T-cell (primary cell): Measurements from ENCODE around the gene SERINC4. TPM values are rescaled to one million over a fixed set of nuclear protein-coding genes. Genes with fewer than 3 reads are reported as not detected.

ENCODE experiments used
- total RNA-seq, 35 experiments: library from RNA in 6 of 35; stranded (reverse) in 6 of 35; fragments of 120-200 nt in 1 of 35; gene quantifications; one replicate each; pipeline versions ENCODE4 v1.2.1 to v1.2.4 and lab custom pipeline; 2013 to 2026

The SERINC4 gene
- total RNA-seq, 5 donors from 2014 or later (not counting 1 experiment from before 2014, with no cell fraction given), result 0.20 to 0.32 (median 0.26) TPM; not detected in 2

Other genes starting within 250 kb of the SERINC4 start
- gene PPIP5K1, start 210.0 kb downstream of the SERINC4 start, total RNA-seq, result 10 to 100 TPM; 30.0 to 47.1 (median 39.1) TPM
- gene CKMT1B, start 206.2 kb downstream of the SERINC4 start, total RNA-seq, result not detected
- gene STRC, start 181.4 kb downstream of the SERINC4 start, total RNA-seq, result 1 to 10 TPM in 4 of 5 donors, under 1 TPM in 1; 0.85 to 3.8 (median 2.1) TPM
- 10 to 100 TPM in 2 of 5 donors, 1 to 10 TPM in 3; 6.6 to 10.5 (median 8.3) TPM for gene CATSPER2, start 151.4 kb downstream of the SERINC4 start, total RNA-seq
- under 1 TPM in 2 of 5 donors, not detected in 3; 0.16 to 0.28 TPM for gene CKMT1A, start 106.4 kb downstream of the SERINC4 start, total RNA-seq
- gene PDIA3, start 53.8 kb downstream of the SERINC4 start, total RNA-seq, result 100 to 1,000 TPM; 151 to 231 (median 190) TPM
- 1 to 10 TPM in 4 of 5 donors, under 1 TPM in 1; 0.80 to 6.5 (median 2.2) TPM for gene ELL3, start 23.3 kb downstream of the SERINC4 start, total RNA-seq
- gene SERF2, start 7.9 kb downstream of the SERINC4 start, total RNA-seq, result 100 to 1,000 TPM; 397 to 586 (median 532) TPM
- gene HYPK, start 379 bp upstream of the SERINC4 start, total RNA-seq, result 10 to 100 TPM; 19.2 to 23.6 (median 21.8) TPM
- gene MFAP1, start 24.5 kb upstream of the SERINC4 start, total RNA-seq, result 10 to 100 TPM in 4 of 5 donors, 1 to 10 TPM in 1; 9.6 to 22.1 (median 21.0) TPM
- gene WDR76, start 26.8 kb upstream of the SERINC4 start, total RNA-seq, result 10 to 100 TPM; 10.5 to 12.4 (median 11.6) TPM